HT-29 (cell line): Measurements from ENCODE around the gene SEC24D. TPM values are rescaled to one million over a fixed set of nuclear protein-coding genes. Genes with fewer than 3 reads are reported as not detected.

Experiments
- DNase-seq: peaks from one replicate; pipeline ENCODE4 v3.0.0-alpha.2; 2015; ENCODE audit warnings: low spot score
- total RNA-seq: library from RNA; depleted of rRNA; stranded (reverse); fragments of >200 nt; shearing (Covaris generic); gene quantifications from 2 replicates; pipeline ENCODE4 v1.2.3, GENCODE V29; 2014

SEC24D gene
- total RNA-seq, 1 experiment from 2014 or later, result 18.8 TPM

DNA sequence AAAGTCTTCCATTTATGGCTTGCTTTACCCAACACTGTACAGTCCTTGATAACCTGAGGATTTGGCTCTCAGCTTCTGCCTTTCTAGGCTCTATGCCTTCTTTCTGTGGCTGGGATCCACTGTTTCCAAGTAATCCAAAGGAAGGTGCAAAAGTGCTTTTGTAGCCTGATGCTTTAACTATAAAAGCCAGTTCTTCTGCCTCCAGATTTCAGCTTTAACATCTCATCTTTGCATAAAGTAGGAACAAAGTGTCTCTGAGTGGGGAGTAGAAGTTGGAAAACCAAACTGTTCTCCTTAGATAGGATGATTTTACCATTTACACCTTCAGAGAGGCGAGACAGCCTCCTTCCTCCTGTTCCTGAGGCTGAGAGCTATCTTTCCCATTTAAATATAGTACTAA is 11.1 kb upstream of the SEC24D start:
- no peak for DNase-seq

DNA sequence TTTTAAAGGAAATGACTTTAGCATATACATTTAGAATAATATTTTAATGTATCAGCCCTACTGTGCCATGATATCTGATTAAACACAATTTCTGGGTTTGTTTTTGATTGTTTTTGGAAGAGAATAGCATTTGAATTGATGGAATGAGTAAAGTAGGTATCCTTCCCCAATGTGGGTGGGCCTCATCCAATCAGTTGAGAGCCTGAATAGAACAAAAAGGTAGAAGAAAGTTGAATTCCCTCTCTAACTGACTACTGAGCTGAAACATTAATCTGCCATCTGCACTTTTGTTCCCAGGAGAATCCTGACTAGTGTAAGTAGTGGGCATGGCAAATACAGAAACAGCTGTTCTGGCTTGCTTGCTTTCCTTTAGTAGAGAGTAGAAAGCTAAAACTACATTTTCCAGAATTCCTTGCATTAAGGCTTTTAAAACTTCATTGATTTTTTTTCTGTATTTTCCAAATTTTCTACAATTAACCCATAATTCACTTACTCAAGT is 9.7 kb upstream of the SEC24D start:
- DNase-seq, result no peak

DNA sequence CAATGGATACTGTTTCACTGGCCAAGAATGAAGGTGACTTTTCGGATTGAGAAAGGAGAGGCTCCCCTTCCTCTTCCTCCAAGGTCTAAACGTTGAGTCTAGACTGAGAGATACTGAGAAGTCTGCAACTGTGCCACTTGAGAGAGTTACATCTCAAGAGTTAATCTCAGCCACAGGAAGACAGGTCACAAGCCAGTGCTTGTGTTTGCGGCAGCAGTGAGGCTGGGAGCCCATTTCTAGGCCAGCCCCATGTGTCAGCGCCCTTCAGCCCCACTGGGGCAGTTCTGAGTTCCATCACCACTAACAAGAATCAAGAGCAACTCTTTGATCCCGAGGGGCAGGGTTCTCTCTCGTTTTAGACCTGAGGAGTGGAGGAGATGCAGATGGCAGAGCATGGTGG is 7.3 kb upstream of the SEC24D start:
- no peak for DNase-seq

DNA sequence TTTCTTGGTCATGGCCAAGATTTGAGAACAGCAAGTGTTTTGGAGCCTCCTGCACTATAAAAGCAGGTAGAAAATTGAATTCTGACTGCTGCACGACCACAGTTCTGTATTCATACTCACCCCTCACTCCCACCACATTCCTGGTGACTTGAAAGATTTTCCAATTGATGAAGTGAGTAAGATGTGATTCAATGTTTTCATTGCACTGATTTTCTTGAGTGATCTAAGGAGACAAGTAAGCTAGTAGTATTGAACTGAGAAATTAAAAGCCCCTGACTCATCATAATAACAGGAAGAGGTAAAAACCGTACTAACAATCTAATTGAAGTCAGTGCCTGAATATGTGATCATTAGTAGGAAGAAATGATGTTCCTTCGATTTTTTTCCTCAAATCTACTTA is 6.1 kb upstream of the SEC24D start:
- no peak for DNase-seq

- no peak for DNase-seq
Observed at GRCh38 chr4:118839221-118839927, 3.4 kb upstream of the SEC24D start.

DNA sequence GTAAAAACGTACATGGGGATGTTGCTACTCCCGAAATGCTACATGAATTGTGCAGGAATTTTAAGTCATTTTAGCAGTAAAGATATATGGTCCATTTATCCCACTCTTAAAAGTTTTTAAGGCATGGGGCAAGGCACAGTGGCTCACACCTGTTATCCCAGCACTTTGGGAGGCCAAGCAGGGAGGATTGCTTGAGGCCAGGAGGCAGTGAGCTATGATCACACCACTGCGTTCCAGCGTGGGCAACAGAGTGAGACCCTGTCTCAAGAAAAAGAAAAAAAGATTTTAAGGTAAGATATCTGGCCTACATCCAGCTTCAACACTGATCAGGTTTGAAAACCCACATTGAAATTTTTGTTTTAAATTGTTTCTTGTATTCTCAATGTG is 1.2 kb upstream of the SEC24D start:
- no peak for DNase-seq

- peak; percentile 65 for DNase-seq
Observed at GRCh38 chr4:118836301-118837120, 585 bp upstream of the SEC24D start.

DNA sequence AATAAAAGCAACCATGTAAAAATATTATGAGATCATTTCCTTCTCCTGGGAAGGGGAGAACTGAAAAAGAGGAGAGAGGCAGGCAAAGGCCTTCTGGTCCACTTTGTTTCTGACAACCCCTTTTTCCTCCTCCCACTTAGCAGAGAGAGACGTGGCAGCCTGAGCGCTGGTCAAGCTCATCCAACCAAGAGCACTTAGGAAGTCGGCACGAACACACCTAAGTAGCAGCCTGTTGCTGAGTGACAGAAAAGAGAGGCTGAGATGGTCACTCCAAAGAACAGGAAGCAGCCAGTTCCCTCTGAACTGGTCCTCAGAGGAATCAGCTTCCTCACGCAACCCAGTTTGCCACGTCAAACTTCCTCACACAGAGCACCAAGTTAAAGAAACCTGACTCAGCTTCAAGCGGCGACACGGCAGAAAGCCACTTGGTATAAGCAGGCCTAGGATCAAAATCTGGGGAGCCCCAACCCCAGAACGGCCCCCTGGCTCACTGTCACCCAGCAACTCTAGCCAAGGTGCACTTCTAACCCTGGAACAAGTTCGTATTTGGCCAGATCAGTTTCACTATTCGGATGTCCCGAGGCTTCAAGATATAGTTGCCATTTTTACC is 861 bp downstream of the SEC24D start:
- DNase-seq, result peak; percentile 69

- no peak for DNase-seq
Observed at GRCh38 chr4:118834070-118834469, 1.9 kb downstream of the SEC24D start.

DNA sequence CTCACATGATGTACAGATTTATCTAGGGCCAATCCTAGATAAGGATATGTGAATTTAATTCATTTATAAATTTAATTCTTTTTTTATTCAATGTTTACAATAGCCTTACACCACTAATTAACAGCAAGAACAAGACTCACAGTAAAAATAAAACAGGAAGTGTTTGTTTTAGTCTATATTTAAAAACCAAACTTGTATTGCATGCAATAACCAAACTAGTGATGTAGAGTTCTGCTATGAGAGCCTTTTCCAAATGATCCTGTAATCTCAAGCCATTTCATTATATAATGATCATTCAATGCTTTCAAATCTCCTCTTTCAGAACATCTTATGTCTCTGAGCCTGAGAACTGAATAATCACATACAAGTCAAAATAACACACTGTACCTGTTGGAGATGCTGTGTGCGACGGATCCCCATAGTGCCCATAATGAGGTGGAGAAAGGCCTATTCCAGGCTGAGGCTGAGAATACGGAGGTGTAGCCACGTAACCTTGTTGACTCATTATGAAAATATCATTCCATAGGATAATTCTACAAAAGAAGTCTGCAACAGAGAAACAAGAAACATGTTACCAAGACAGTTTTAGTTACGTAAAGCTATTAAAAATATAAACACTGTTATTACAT is 2.6 kb downstream of the SEC24D start:
- DNase-seq, result no peak

DNA sequence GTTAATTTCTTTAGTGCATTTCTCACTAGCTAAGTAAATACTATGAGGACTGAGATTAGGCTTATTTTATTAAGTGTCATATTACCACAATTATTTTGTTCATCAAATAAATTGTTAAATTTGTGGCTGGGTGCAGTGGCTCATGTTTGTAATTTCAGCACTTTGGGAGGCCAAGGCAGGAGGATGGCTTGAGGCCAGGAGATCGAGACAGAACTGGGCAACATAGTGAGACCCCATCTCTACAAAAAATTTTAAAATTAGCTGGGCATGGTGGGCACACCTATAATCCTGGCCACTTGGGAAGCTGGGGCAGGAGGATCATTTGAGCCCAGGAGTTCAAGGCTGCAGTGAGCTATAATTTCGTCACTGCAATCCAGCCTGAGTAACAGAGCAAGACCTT is 6.8 kb downstream of the SEC24D start:
- DNase-seq, result no peak

DNA sequence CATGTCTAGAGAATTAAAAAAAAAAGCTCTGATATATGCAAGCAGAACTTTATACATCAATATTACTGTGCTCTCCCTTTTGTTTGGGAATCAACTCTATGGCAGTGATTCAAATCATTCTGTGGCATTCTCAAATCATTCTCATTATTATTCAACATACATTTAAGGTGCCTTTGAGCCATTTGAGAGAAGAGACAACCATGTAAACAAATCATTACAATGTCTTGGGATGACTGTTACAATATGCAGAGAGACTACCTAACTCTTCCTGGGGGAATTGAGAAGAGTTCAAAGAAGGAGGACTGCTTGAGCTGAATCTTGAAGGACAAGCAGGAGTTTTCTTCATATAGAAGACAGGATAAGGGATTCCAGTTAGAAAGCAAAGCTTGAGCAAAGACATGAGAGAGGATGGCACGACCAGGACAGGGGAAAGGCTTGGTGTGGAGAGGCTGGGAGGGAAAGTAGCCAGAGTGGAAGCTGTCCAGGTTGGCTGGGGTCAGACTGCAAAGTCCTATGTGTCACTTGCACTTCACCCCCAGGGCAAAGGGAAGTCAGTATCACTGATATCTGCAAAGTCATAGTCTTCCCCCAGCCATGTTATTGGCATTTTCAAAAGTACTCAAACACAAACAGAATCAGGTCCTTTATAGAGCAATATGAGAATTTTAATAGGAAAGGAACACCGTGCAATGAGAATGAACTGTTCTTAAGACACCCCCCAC is 9.0 kb downstream of the SEC24D start:
- no peak for DNase-seq

DNA sequence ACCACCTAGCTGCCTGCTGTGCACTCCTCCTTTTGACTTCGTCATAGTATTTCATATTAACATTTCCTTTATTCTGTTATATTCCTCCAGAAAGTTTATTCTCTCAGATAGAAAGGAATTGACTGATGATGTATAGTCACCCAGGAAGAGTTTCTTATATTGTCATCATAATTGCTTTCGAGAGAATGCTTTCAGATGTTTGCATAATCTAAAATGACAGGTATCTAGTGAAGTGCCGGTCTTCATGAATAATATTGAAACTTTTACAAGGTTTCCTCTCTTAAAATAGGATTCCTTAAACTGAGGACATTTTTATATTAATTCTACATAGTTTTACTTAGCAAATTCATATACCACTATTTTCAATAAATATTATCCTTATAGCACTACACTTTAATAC is 10.1 kb downstream of the SEC24D start:
- no peak for DNase-seq

DNA sequence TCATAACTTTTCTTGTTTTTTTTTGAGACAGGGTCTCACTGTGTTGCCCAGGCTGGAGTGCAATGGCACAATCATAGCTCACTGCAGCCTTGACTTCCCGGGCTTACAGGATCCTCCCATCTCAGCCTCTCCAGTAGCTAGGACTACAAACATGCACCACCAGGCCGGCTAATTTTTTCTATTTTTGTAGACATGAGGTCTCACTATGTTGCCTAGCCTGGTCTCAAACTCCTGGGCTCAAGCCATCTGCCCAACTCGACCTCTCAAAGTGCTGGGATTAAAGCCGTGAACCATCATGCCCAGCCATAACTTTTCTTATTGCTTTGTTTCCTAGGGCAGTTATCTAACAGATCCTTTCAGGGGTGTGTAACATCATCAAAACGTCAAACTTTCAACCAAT is 11.8 kb downstream of the SEC24D start:
- no peak for DNase-seq

GRCh38 chr4:118823471-118823870 is 12.5 kb downstream of the SEC24D start:
- DNase-seq, result peak; percentile 80

GRCh38 chr4:118821590-118822293 is 14.2 kb downstream of the SEC24D start:
- no peak for DNase-seq

GRCh38 chr4:118817178-118817930 is 18.6 kb downstream of the SEC24D start:
- no peak for DNase-seq

DNA sequence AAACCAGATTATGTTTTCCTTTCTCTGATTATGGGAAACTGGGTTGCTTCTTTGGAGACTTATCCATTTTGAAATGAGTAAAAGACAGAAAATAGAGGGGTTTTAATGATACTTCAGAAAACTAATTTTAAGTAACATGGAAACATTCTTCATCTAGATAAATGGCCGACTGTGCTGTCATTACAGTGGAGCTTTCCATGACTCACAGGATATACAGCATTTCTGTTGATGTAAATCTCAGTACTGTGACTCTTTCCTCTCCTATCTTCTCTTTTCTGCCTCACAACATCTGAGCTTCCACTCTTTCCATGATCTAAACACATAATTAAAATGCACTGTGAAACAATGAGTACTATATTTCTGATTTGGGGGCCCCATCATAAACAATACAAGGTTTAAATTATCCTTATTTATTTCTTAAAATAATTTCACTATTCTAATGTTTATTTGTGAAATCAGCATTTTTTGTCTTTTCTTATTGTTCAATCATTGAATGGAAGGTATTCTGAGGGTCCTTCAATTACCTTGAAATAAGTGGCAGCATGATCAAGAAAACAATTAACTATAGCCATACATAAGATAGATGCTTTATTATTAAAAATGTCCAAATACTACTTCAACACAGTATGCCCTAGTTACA is 19.3 kb downstream of the SEC24D start:
- DNase-seq, result no peak

DNA sequence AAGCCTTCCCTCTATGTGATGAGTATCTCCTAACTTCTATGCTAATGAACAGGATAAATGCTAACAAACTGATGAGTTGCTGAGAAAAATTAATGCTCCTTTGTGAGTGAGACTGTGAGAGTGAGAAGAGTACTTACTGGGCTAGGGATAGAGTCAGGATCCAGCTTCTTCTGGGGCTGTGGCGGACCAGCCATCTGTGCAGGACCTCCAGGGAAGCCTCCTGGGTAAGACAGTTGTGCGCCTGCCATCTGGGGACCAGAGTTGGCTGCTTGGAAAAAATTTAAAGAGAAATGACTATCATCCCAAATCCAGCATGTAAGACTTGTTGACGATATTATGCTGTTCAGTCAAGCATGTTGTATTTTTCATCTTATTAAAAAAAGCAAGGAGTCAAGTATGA is 21.0 kb downstream of the SEC24D start:
- no peak for DNase-seq

GRCh38 chr4:118814058-118814457 is 21.9 kb downstream of the SEC24D start:
- DNase-seq, result no peak
